GM12872 (cell line): ENCODE data around the gene ITM2B.

Experiments used
- CTCF ChIP-seq: IDR thresholded peaks from 3 replicates; pipeline ENCODE4 v1.5.1; 2011; ENCODE audit warnings: low read depth, mild to moderate bottlenecking, low read length, moderate library complexity; ENCODE audit not compliant: insufficient read depth

The ITM2B gene

GRCh38 chr13:48265217-48265815 is 32.3 kb downstream of the ITM2B start:
- TF ChIP-seq CTCF: no peak

GRCh38 chr13:48266150-48266549 is 33.1 kb downstream of the ITM2B start:
- TF ChIP-seq CTCF: no peak

- no peak for TF ChIP-seq CTCF
Measured at GRCh38 chr13:48266701-48267639, 34.0 kb downstream of the ITM2B start.

GRCh38 chr13:48268019-48268418 is 35.0 kb downstream of the ITM2B start:
- no peak for TF ChIP-seq CTCF

- TF ChIP-seq CTCF: no peak
Measured at GRCh38 chr13:48273346-48273745, 40.3 kb downstream of the ITM2B start.

- no peak for TF ChIP-seq CTCF
Measured at GRCh38 chr13:48275507-48275906, 42.5 kb downstream of the ITM2B start.

- no peak for TF ChIP-seq CTCF
Measured at GRCh38 chr13:48278806-48279205, 45.8 kb downstream of the ITM2B start.
